ENCODE results near the gene NPTXR. TPM values are rescaled to one million over a fixed set of nuclear protein-coding genes. Genes with fewer than 3 reads are reported as not detected.

Gene NPTXR
- total and polyA plus RNA-seq, 4 donors = 0.98 to 5.8 (median 2.8) TPM

DNA sequence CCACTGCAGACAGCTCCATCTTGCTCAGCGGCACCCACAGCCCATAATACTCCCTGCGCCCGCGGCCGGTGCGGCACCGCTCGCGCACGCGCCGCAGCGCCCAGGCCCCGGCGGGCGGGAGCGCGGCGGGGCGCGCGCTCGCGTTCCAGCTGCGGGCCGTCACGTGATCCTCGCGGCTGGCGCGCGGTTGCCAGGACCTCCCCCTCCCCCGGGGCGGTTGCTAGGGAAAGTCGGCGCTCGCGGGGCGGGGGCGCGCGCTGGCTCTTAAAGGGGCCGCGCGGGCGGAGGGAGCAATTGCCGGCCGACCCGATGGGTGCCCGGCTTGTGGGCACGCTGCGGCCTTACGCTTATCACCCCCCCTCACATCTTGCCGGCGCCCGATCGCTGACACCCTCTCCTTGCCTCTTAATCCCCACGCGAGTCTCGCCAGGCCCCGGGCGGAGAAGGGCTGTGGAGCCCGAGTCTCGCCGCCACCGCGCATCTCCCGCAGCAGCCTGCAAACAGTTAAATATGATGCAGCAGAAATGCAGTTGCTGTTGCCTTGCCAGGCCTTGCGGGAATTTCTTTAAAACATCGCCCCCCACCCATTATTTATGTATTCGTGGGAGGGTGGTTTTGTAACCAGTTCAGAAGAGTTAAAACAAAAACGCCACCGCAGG is 28.5 kb upstream of the NPTXR start, which contains the start of gene CBX6:
Gene CBX6 (minus strand): TSS at position 45 of the 659 bp plus-strand sequence. CDS start 26 bp downstream, at position 19.
- H3K9me3 ChIP-seq (ENCODE audit: control insufficient read depth in 4 of 4, insufficient read depth in 3 of 4, low read length in 3 of 4) = no peaks in the 10 kb centered on the region
- no peak for TF ChIP-seq CTCF (IDR thresholded peaks at IDR 0.05; ENCODE audit: control extremely low read depth, extremely low read depth)
- peak within 1 kb of the TSS; percentile 93 to 94 for H3K27ac ChIP-seq (ENCODE audit: low read depth in 1 of 2, low read length in 1 of 2)
- H3K9ac ChIP-seq (ENCODE audit: insufficient read depth in 1 of 2, low read length in 2 of 2) = peak within 1 kb of the TSS; percentile 69 to 72
- H3K4me3 ChIP-seq = peak within 1 kb of the TSS; percentile 75
- DNase-seq (peak; percentile 96 to 98 (median 97)), ATAC-seq (ENCODE audit: insufficient read depth, low FRiP score) (peak; percentile 80)
- H3K4me1 ChIP-seq (ENCODE audit: control insufficient read depth in 5 of 5, insufficient read depth in 5 of 5, low read length in 5 of 5) = peaks cover 0 to 34% (median 9%) of the 10 kb centered on the region in 5 donors
- H3K36me3 ChIP-seq (ENCODE audit: control insufficient read depth in 4 of 4, insufficient read depth in 4 of 4, low read length in 4 of 4) = peaks cover 0 to 16% (median 11%) of the 10 kb centered on the region in 4 donors
- no peaks in the 10 kb centered on the region for H3K27me3 ChIP-seq (ENCODE audit: control insufficient read depth in 3 of 3, insufficient read depth in 3 of 3, low read length in 2 of 3)
- 0% methylated on average over 47 to 73 of the region's 73 CpGs for WGBS, 2 donors

DNA sequence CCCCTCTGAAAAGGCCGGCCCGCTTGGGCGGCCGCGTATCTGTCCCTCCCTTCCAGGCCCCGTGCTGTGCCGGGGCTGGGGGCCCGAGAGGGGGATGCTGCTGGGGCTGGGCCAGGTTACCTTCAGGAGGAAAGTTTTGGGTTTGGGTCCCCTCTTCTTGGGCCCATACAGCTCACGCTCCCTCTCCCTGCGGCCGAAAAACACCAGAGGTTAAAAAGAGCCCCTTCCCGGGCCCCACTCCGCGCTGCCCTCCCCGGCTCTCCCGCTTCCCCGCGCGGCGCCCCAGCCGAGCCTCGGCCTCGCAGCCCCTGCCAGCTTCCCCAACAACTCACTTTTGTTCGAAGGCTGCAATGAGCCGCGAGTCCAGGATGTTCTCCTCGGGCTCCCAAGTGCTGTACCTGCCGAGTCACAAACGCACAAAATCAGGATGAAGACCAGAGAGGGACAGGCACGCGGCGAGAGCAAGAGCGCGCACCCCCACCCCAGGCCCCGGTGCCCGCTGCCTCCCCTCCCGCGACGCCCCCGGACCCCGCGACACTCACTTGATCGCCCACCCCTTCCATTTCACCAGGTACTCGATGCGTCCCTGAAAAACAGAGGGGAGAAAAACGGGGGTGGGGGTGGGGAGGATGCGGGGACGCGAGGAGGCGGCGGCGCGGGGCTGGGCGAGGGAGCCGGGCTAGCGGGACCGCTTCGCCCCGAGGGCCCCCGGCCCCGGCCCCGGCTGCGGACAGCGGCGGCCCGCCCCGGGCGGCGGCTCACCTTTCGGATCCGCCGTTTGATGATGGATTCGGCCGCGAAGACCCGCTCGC is 27.7 kb upstream of the NPTXR start:
- Histone ChIP-seq H3K4me3 (peak overlapping the region; percentile 75), H3K9me3 (ENCODE audit: control insufficient read depth in 4 of 4, insufficient read depth in 3 of 4, low read length in 3 of 4) (no peaks in the 10 kb centered on the region), H3K9ac (ENCODE audit: insufficient read depth in 1 of 2, low read length in 2 of 2) (no peak overlapping the region), H3K27ac (ENCODE audit: low read depth in 1 of 2, low read length in 1 of 2) (peak overlapping the region; percentile 81 to 86), H3K4me1 (ENCODE audit: control insufficient read depth in 5 of 5, insufficient read depth in 5 of 5, low read length in 5 of 5) (peaks cover 0 to 34% (median 9%) of the 10 kb centered on the region in 5 donors), H3K27me3 (ENCODE audit: control insufficient read depth in 3 of 3, insufficient read depth in 3 of 3, low read length in 2 of 3) (no peaks in the 10 kb centered on the region), H3K36me3 (ENCODE audit: control insufficient read depth in 4 of 4, insufficient read depth in 4 of 4, low read length in 4 of 4) (peaks cover 3 to 22% (median 11%) of the 10 kb centered on the region in 4 donors)
- WGBS, 2 donors = 1% methylated on average over 68 to 77 of the region's 77 CpGs
- no peak for TF ChIP-seq CTCF (IDR thresholded peaks at IDR 0.05; ENCODE audit: control extremely low read depth, extremely low read depth)
- ATAC-seq (ENCODE audit: insufficient read depth, low FRiP score) = peak; percentile 1
- peak in 2 of 3 donors; percentile 42 to 51 for DNase-seq

DNA sequence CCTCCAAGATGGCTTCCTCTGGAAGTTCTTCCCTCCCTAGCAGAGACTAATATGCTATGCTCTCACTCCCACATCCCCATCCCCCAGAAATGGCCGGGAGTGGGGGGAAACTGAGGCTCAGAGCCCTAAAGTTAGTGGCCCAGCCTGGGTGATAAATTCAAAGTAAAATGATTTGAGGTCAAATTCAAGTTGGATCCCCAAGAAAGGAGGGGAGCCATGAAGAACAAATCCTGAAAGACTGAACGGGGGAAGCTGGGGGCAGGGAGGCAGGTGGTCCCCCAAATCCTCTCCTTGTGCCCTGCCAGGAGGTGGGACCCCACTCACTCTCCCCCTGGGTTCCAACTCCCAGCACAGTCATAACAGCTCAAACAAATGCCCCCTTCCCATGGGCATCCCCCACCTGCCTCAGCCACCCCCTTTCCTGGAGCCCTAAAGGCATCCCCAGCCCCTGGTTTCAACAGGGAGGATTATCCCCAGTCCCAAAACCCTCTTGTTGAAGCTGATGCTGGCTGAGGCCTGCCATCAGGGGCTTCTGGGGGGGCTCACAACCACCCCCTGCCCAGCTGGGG is 27.0 kb upstream of the NPTXR start:
- WGBS, 2 donors = 27 to 30% methylated on average over 2 of the region's 2 CpGs
- DNase-seq = no peak
- Histone ChIP-seq H3K4me1 (ENCODE audit: control insufficient read depth in 5 of 5, insufficient read depth in 5 of 5, low read length in 5 of 5) (peaks cover 0 to 34% (median 9%) of the 10 kb centered on the region in 5 donors), H3K27me3 (ENCODE audit: control insufficient read depth in 3 of 3, insufficient read depth in 3 of 3, low read length in 2 of 3) (no peaks in the 10 kb centered on the region), H3K27ac (ENCODE audit: low read depth in 1 of 2, low read length in 1 of 2) (peak overlapping the region; percentile 81 to 86), H3K9me3 (ENCODE audit: control insufficient read depth in 4 of 4, insufficient read depth in 3 of 4, low read length in 3 of 4) (no peaks in the 10 kb centered on the region), H3K4me3 (peak overlapping the region; percentile 75), H3K9ac (ENCODE audit: insufficient read depth in 1 of 2, low read length in 2 of 2) (peak overlapping the region in 1 of 2 donors; percentile 57), H3K36me3 (ENCODE audit: control insufficient read depth in 4 of 4, insufficient read depth in 4 of 4, low read length in 4 of 4) (peaks cover 3 to 29% (median 12%) of the 10 kb centered on the region in 4 donors)
- ATAC-seq (ENCODE audit: insufficient read depth, low FRiP score) = no peak
- TF ChIP-seq CTCF (IDR thresholded peaks at IDR 0.05; ENCODE audit: control extremely low read depth, extremely low read depth) = no peak
